ENCODE measurements around the gene GADD45B. TPM values are rescaled to one million over a fixed set of nuclear protein-coding genes. Genes with fewer than 3 reads are reported as not detected.
"Not testable (repeated sequence)": the region's sequence is repeated elsewhere in the genome, so short reads cannot be mapped to it uniquely, and the experiment has no call there.

Gene GADD45B
- polyA plus RNA-seq, 1 donor from 2014 or later, result not detected

- H3K9ac ChIP-seq (ENCODE audit: low read length), result no peak overlapping the region
- no peak overlapping the region for H3K4me2 ChIP-seq (ENCODE audit: low read length)
- peaks cover 46% of the 10 kb centered on the region for H3K27me3 ChIP-seq (ENCODE audit: insufficient read depth, low read depth, low read length)
These were observed 15.3 kb downstream of the GADD45B start for GRCh38 chr19:2491130-2491801.

GRCh38 chr19:2492870-2493269 is 16.9 kb downstream of the GADD45B start:
- no peaks in the 10 kb centered on the region for H3K9me3 ChIP-seq (ENCODE audit: low read length)
- H3F3A ChIP-seq (ENCODE audit: insufficient read depth, low read length, poor library complexity, severe bottlenecking), result no peaks in the 10 kb centered on the region
- TF ChIP-seq TAF1 (IDR thresholded peaks at IDR 0.05; ENCODE audit: low read depth) (no peak), RAD21 (conservative IDR thresholded peaks at IDR 0.05) (no peak), EZH2 (IDR thresholded peaks at IDR 0.05; ENCODE audit: borderline replicate concordance, insufficient read depth, low read length, poor library complexity, severe bottlenecking) (no peak), SMC3 (conservative IDR thresholded peaks at IDR 0.05; ENCODE audit: poor library complexity) (no peak), EP300 (conservative IDR thresholded peaks at IDR 0.05; ENCODE audit: poor library complexity, severe bottlenecking) (no peak)
- TF ChIP-seq, protein P1, sequence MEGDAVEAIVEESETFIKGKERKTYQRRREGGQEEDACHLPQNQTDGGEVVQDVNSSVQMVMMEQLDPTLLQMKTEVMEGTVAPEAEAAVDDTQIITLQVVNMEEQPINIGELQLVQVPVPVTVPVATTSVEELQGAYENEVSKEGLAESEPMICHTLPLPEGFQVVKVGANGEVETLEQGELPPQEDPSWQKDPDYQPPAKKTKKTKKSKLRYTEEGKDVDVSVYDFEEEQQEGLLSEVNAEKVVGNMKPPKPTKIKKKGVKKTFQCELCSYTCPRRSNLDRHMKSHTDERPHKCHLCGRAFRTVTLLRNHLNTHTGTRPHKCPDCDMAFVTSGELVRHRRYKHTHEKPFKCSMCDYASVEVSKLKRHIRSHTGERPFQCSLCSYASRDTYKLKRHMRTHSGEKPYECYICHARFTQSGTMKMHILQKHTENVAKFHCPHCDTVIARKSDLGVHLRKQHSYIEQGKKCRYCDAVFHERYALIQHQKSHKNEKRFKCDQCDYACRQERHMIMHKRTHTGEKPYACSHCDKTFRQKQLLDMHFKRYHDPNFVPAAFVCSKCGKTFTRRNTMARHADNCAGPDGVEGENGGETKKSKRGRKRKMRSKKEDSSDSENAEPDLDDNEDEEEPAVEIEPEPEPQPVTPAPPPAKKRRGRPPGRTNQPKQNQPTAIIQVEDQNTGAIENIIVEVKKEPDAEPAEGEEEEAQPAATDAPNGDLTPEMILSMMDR (IDR thresholded peaks at IDR 0.05; ENCODE audit: poor library complexity, severe bottlenecking), result no peak
- H3K27ac ChIP-seq (ENCODE audit: low read length), result no peak overlapping the region
- H3K9me2 ChIP-seq (ENCODE audit: insufficient read depth, low read length), result no peaks in the 10 kb centered on the region
- peaks cover 36% of the 10 kb centered on the region for H3K27me3 ChIP-seq (ENCODE audit: insufficient read depth, low read depth, low read length)
- no peaks in the 10 kb centered on the region for H3K79me2 ChIP-seq (replicated peaks; ENCODE audit: insufficient read depth, low read length)
- H3K36me3 ChIP-seq (ENCODE audit: insufficient read depth, low read length), result no peaks in the 10 kb centered on the region
- no peak overlapping the region for H2AFZ ChIP-seq (ENCODE audit: low read depth, low read length)
- H3K9ac ChIP-seq (ENCODE audit: low read length), result no peak overlapping the region
- no peak overlapping the region for H3K4me3 ChIP-seq (ENCODE audit: low read length)
- H3K4me2 ChIP-seq (ENCODE audit: low read length), result no peak overlapping the region
- no peaks in the 10 kb centered on the region for H4K20me1 ChIP-seq (ENCODE audit: insufficient read depth)

More at GRCh38 chr19:2491130-2491801, 15.3 kb downstream of the GADD45B start:
- Histone ChIP-seq H3F3A (ENCODE audit: insufficient read depth, low read length, poor library complexity, severe bottlenecking) (no peaks in the 10 kb centered on the region), H4K20me1 (ENCODE audit: insufficient read depth) (no peaks in the 10 kb centered on the region), H3K4me3 (ENCODE audit: low read length) (no peak overlapping the region), H3K9me3 (ENCODE audit: low read length) (no peaks in the 10 kb centered on the region), H3K36me3 (ENCODE audit: insufficient read depth, low read length) (no peaks in the 10 kb centered on the region), H3K9me2 (ENCODE audit: insufficient read depth, low read length) (no peaks in the 10 kb centered on the region), H2AFZ (ENCODE audit: low read depth, low read length) (no peak overlapping the region), H3K27ac (ENCODE audit: low read length) (no peak overlapping the region), H3K79me2 (replicated peaks; ENCODE audit: insufficient read depth, low read length) (no peaks in the 10 kb centered on the region)
- TF ChIP-seq REST (IDR thresholded peaks at IDR 0.05; ENCODE audit: borderline replicate concordance), result no peak
- no peak for TF ChIP-seq RAD21 (conservative IDR thresholded peaks at IDR 0.05)
- TF ChIP-seq, protein P1 (IDR thresholded peaks at IDR 0.05; ENCODE audit: poor library complexity, severe bottlenecking), result no peak

GRCh38 chr19:2493448-2493847 is 17.5 kb downstream of the GADD45B start:
- not testable (repeated sequence) for H3K9ac ChIP-seq (ENCODE audit: low read length); H3F3A ChIP-seq (ENCODE audit: insufficient read depth, low read length, poor library complexity, severe bottlenecking); H3K79me2 ChIP-seq (replicated peaks; ENCODE audit: insufficient read depth, low read length); H3K9me2 ChIP-seq (ENCODE audit: insufficient read depth, low read length); H3K27ac ChIP-seq (ENCODE audit: low read length); H3K36me3 ChIP-seq (ENCODE audit: insufficient read depth, low read length); H3K9me3 ChIP-seq (ENCODE audit: low read length); H3K4me2 ChIP-seq (ENCODE audit: low read length); H4K20me1 ChIP-seq (ENCODE audit: insufficient read depth); H3K4me3 ChIP-seq (ENCODE audit: low read length); H2AFZ ChIP-seq (ENCODE audit: low read depth, low read length)
- peaks cover 30% of the 10 kb centered on the region for H3K27me3 ChIP-seq (ENCODE audit: insufficient read depth, low read depth, low read length)

Data from neural cell (in vitro differentiated cells).